PC-3 (cell line): ENCODE data around the gene MAMDC2.

Experiments
- CTCF ChIP-seq: fragments of 300-600 bp; sonication (generic); conservative IDR thresholded peaks from 2 replicates; pipeline ENCODE4 v1.5.1; 2017; ENCODE audit warnings: antibody characterized with exemption, low read depth, mild to moderate bottlenecking, low read length
- EZH2 ChIP-seq: fragments of 300-600 bp; sonication (generic); IDR thresholded peaks from one replicate; pipeline ENCODE4 v1.6.1; 2017; ENCODE audit warnings: antibody characterized with exemption, mild to moderate bottlenecking, low read length; ENCODE audit not compliant: unreplicated experiment
- EZH2phosphoT487 ChIP-seq: fragments of 300-600 bp; sonication (generic); IDR thresholded peaks from 2 replicates; pipeline ENCODE4 v1.6.1; 2018; ENCODE audit warnings: mild to moderate bottlenecking, antibody characterized with exemption, low read length, borderline replicate concordance

- TF ChIP-seq EZH2phosphoT487 = no peak
- TF ChIP-seq CTCF = no peak
- TF ChIP-seq EZH2 = no peak
Observed at GRCh38 chr9:70257991-70258691, 214.5 kb downstream of the MAMDC2 start.
